Measurements from ENCODE around the gene MACROD1. TPM values are rescaled to one million over a fixed set of nuclear protein-coding genes. Genes with fewer than 3 reads are reported as not detected.

The MACROD1 gene
- total RNA-seq, 1 donor from 2014 or later, result 27.8 TPM

DNA sequence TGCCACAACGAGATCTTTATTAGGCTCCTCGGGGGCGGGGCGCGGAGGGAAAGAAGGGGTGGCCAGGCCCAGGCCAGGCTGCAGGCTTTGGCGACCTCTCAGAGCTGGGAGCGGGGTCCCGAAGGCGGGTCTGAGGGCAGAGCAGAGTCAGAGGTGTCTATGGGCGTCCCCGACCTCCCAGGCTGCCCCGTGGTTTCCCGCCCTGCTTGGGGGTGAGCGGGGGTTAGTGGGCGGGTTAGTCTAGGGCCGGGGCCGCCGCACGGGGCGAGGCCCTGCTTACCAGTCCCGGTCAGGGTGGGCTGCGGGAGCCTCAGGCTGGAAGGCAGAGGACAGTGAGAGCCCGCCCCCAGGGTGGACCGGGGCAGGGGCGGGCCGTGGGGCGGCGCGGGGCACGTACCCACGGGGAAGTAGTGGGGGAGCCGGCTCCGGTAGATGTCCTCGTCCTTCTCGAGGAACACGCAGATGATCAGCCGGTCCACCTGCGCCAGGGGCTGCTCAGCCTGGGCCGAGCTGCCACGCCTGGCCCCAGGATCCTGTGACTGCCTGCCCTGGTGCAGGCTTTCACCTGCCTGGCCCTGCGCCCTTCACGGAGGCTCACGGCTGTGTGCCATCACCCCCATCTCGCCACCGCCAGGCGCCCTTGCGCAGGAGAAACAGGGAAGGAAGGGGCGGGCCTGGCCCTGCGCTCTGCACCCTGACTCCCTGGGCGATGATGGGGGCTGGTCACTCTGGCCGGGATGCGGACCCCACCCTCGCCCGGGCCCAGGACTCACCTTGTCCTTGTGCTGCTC is 167.2 kb downstream of the MACROD1 start:
- TF ChIP-seq, protein P1, sequence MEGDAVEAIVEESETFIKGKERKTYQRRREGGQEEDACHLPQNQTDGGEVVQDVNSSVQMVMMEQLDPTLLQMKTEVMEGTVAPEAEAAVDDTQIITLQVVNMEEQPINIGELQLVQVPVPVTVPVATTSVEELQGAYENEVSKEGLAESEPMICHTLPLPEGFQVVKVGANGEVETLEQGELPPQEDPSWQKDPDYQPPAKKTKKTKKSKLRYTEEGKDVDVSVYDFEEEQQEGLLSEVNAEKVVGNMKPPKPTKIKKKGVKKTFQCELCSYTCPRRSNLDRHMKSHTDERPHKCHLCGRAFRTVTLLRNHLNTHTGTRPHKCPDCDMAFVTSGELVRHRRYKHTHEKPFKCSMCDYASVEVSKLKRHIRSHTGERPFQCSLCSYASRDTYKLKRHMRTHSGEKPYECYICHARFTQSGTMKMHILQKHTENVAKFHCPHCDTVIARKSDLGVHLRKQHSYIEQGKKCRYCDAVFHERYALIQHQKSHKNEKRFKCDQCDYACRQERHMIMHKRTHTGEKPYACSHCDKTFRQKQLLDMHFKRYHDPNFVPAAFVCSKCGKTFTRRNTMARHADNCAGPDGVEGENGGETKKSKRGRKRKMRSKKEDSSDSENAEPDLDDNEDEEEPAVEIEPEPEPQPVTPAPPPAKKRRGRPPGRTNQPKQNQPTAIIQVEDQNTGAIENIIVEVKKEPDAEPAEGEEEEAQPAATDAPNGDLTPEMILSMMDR (conservative IDR thresholded peaks at IDR 0.05; ENCODE audit: low read depth, low read length), result no peak
- no peak overlapping the region for H3K4me3 ChIP-seq (ENCODE audit: low read depth, low read length)

DNA sequence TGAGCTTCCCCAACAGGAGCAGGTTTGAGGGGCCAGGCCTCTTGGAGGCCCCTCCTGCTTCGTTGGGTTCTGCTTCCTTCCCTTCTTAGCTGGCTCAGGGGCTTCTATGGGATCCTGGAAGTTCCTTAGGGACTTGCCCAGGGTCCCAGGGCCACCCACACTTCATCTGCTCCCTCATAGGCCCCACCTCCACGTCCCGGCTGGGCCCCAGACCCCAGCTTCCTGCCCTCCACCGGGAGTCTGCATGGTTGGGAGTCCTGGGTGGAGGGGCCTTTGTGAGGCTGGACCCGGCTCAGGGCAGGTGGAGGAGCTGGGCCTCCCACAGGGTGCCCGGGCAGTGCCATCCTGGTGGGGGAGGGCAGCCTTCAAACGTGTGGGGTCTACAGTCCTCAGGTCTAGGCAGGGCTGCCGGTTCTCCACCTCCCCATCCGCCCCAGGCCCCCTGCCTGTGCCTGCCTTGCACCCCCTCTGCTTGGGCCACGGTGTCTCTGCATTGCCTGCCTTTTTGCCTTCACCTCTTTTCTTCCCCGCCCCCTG is 168.0 kb downstream of the MACROD1 start:
- H3K4me3 ChIP-seq (ENCODE audit: low read depth, low read length), result no peak overlapping the region
- TF ChIP-seq, protein P1 (conservative IDR thresholded peaks at IDR 0.05; ENCODE audit: low read depth, low read length), result no peak
- no peak for DNase-seq (ENCODE audit: low read depth)

More for the DNA sequence above, 167.2 kb downstream of the MACROD1 start:
- DNase-seq (ENCODE audit: low read depth), result no peak

DNA sequence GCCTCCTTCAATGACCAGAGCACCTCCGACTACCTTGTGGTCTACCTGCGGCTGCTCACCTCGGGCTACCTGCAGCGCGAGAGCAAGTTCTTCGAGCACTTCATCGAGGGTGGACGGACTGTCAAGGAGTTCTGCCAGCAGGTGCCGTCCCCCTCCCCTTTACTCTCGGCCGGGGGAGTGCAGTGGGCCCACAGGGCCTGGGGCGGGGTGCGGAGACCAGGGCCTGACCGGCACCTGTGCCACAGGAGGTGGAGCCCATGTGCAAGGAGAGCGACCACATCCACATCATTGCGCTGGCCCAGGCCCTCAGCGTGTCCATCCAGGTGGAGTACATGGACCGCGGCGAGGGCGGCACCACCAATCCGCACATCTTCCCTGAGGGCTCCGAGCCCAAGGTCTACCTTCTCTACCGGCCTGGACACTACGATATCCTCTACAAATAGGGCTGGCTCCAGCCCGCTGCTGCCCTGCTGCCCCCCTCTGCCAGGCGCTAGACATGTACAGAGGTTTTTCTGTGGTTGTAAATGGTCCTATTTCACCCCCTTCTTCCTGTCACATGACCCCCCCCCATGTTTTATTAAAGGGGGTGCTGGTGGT is 168.7 kb downstream of the MACROD1 start:
- H3K4me3 ChIP-seq (ENCODE audit: low read depth, low read length), result no peak overlapping the region
- TF ChIP-seq, protein P1 (conservative IDR thresholded peaks at IDR 0.05; ENCODE audit: low read depth, low read length), result no peak
- DNase-seq (ENCODE audit: low read depth), result no peak

DNA sequence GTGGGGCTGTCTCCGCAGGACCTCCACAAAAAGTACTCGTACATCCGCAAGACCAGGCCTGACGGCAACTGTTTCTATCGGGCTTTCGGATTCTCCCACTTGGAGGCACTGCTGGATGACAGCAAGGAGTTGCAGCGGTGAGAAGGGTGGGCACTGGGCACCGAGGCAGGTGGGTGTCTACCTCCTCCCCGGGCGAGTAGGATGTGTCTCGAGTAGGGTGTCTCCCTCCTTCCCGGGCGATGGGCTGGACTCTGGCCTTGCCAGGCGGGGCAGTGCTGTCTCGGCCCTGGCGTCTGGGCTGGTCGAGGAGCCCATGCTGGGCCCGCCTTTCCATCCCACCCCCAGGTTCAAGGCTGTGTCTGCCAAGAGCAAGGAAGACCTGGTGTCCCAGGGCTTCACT is 169.4 kb downstream of the MACROD1 start:
- DNase-seq (ENCODE audit: low read depth), result no peak
- TF ChIP-seq, protein P1 (conservative IDR thresholded peaks at IDR 0.05; ENCODE audit: low read depth, low read length), result no peak
- H3K4me3 ChIP-seq (ENCODE audit: low read depth, low read length), result no peak overlapping the region

DNA sequence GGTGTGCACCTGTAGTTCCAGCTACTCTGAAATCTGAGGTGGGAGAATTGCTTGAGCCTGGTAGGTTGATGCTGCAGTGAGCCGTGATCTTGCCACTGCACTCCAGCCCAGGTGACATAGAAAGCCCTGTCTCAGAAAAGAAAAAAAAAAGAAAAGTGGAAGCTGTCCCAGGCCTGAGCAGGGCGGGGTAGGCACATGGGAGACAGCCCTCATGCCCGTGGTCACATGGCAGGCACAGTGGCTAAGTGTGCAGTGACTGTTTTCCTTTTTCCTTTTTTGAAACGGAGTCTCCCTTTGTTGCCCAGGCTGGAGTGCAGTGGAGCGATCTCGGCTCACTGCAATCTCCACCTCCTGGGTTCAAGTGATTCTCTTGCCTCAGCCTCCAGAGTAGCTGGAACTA is 171.9 kb downstream of the MACROD1 start:
- no peak for DNase-seq (ENCODE audit: low read depth)
- TF ChIP-seq, protein P1 (conservative IDR thresholded peaks at IDR 0.05; ENCODE audit: low read depth, low read length), result no peak
- no peak overlapping the region for H3K4me3 ChIP-seq (ENCODE audit: low read depth, low read length)

DNA sequence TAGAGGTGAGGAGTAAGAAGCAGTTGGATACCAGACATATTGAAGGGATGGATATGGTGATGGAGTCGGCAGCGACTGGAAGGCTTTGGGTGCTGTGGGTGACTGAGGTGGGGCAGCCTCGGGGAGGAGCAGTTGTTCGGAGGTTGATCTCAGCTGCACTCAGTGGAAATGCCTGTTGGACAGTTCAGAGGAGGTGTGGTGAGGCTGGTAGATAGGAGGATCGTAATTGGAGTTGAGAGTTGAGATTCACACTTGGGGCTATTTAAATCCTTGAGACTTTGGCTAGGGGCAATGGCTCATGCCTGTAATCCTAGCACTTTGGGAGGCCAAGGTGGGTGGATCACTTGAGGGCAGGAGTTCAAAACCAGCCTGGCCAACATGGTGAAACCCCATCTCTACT is 172.8 kb downstream of the MACROD1 start:
- TF ChIP-seq, protein P1 (conservative IDR thresholded peaks at IDR 0.05; ENCODE audit: low read depth, low read length), result no peak

More for the DNA sequence above, 172.8 kb downstream of the MACROD1 start:
- H3K4me3 ChIP-seq (ENCODE audit: low read depth, low read length), result no peak overlapping the region
- DNase-seq (ENCODE audit: low read depth), result no peak

Data from epithelial cell of proximal tubule (primary cell).